ENCODE data around the gene CTLA4. TPM values are rescaled to one million over a fixed set of nuclear protein-coding genes. Genes with fewer than 3 reads are reported as not detected.
A peak's percentile ranks its signal among the peaks of the same experiment; 100 is the strongest.

The CTLA4 gene
- total RNA-seq, 1 experiment from 2014 or later: not detected

GRCh38 chr2:203861197-203861596, 6.4 kb upstream of the CTLA4 start:
- H3K9me3 Mint-ChIP-seq (ENCODE audit: unreplicated experiment): no peaks in the 10 kb centered on the region
- ChIA-PET CTCF (interaction anchor here (0.6 kb wide), 1 partner anchor 13 kb away, joined by 4 read pairs; no protein-coding TSS in a partner anchor), POLR2A (interaction anchor here (0.6 to 1.1 kb wide), 2 partner anchors 12 to 1249 kb away, joined by 3 read pairs; no protein-coding TSS in a partner anchor)
- no peak for DNase-seq (ENCODE audit: unreplicated experiment)
- no peak overlapping the region for H3K27ac Mint-ChIP-seq (ENCODE audit: low read depth, unreplicated experiment)
- no peak overlapping the region for H3K4me3 Mint-ChIP-seq (ENCODE audit: unreplicated experiment)
- H3K36me3 Mint-ChIP-seq (ENCODE audit: insufficient read depth, unreplicated experiment): no peaks in the 10 kb centered on the region
- H3K4me1 Mint-ChIP-seq (ENCODE audit: insufficient read depth, unreplicated experiment): no peaks in the 10 kb centered on the region
- TF ChIP-seq CTCF (IDR thresholded peaks at IDR 0.05; ENCODE audit: unreplicated experiment): no peak
- H3K27me3 Mint-ChIP-seq (ENCODE audit: insufficient read depth, unreplicated experiment): peaks cover 19% of the 10 kb centered on the region
- intact Hi-C loops (cut with micrococcal nuclease): no loop called here
- no TSS peak for BruUV-seq (replicated peaks)

GRCh38 chr2:203861607-203862006, 6.0 kb upstream of the CTLA4 start:
- BruUV-seq (replicated peaks): no TSS peak
- POLR2A ChIA-PET: interaction anchor here (0.6 to 1.1 kb wide), 2 partner anchors 12 to 1249 kb away, joined by 3 read pairs; no protein-coding TSS in a partner anchor
- CTCF ChIA-PET: interaction anchor here (0.6 kb wide), 2 partner anchors 14 to 48 kb away, joined by 3 to 4 read pairs; no protein-coding TSS in a partner anchor

DNA sequence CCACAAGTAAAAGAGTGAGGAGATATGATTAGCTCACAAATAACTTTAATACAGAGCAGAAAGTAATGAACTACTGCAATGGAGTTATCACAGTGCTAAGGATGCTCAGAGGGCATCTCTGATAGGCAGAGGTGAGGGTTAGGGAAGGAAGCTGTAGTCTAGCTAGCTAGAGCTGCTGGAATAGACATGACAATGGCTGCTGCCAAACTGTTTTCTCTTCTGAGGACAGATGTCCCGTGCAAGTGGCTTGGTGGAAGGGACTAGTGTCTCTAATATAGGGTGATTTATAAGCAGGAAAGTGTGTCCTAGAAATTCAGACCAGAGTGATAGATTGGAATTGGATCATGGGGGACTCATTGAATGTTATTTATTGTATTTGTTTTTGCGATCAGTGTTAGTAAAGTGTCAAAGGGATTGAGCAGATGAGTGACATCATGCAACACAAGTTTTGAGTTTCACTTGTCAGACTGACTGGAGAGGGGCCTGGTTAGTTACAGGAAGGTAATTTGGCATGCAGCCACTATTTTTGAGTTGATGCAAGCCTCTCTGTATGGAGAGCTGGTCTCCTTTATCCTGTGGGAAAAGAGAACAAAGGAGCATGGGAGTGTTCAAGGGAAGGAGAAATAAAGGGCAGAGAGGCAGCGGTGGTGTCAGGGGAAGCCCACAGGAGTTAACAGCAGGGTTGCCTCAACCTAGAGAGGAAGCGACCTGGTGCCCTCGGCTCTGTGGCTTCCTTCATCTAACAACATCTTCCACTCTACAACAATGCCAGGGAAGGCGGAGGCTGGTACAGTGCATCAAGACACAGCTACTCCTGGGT, 1.9 kb downstream of the CTLA4 start:
- BruUV-seq (replicated peaks): no TSS peak
- H3K9me3 Mint-ChIP-seq (ENCODE audit: unreplicated experiment): no peaks in the 10 kb centered on the region
- no peaks in the 10 kb centered on the region for H3K36me3 Mint-ChIP-seq (ENCODE audit: insufficient read depth, unreplicated experiment)
- TF ChIP-seq CTCF (IDR thresholded peaks at IDR 0.05; ENCODE audit: unreplicated experiment): no peak
- H3K27me3 Mint-ChIP-seq (ENCODE audit: insufficient read depth, unreplicated experiment): peaks cover 53% of the 10 kb centered on the region
- ChIA-PET POLR2A (no interaction called here), CTCF (interaction anchor here (0.5 to 0.8 kb wide), 4 partner anchors 40 to 412 kb away, joined by 3 to 4 read pairs (median 3); no protein-coding TSS in a partner anchor)
- DNase-seq (ENCODE audit: unreplicated experiment): peak; percentile 13
- intact Hi-C loops (cut with micrococcal nuclease): no loop called here
- no peaks in the 10 kb centered on the region for H3K4me1 Mint-ChIP-seq (ENCODE audit: insufficient read depth, unreplicated experiment)
- H3K27ac Mint-ChIP-seq (ENCODE audit: low read depth, unreplicated experiment): no peak overlapping the region
- H3K4me3 Mint-ChIP-seq (ENCODE audit: unreplicated experiment): no peak overlapping the region

More at GRCh38 chr2:203861607-203862006, 6.0 kb upstream of the CTLA4 start:
- H3K27ac Mint-ChIP-seq (ENCODE audit: low read depth, unreplicated experiment): no peak overlapping the region
- H3K4me3 Mint-ChIP-seq (ENCODE audit: unreplicated experiment): no peak overlapping the region
- no peaks in the 10 kb centered on the region for H3K36me3 Mint-ChIP-seq (ENCODE audit: insufficient read depth, unreplicated experiment)
- no peaks in the 10 kb centered on the region for H3K9me3 Mint-ChIP-seq (ENCODE audit: unreplicated experiment)
- H3K27me3 Mint-ChIP-seq (ENCODE audit: insufficient read depth, unreplicated experiment): peaks cover 23% of the 10 kb centered on the region
- intact Hi-C loops (cut with micrococcal nuclease): no loop called here
- TF ChIP-seq CTCF (IDR thresholded peaks at IDR 0.05; ENCODE audit: unreplicated experiment): no peak
- H3K4me1 Mint-ChIP-seq (ENCODE audit: insufficient read depth, unreplicated experiment): no peaks in the 10 kb centered on the region
- no peak for DNase-seq (ENCODE audit: unreplicated experiment)

- intact Hi-C loops (cut with micrococcal nuclease): no loop called here
- POLR2A ChIA-PET: no interaction called here
- DNase-seq (ENCODE audit: unreplicated experiment): no peak
- Mint-ChIP-seq H3K27ac (ENCODE audit: low read depth, unreplicated experiment) (no peak overlapping the region), H3K4me1 (ENCODE audit: insufficient read depth, unreplicated experiment) (no peaks in the 10 kb centered on the region), H3K36me3 (ENCODE audit: insufficient read depth, unreplicated experiment) (no peaks in the 10 kb centered on the region), H3K9me3 (ENCODE audit: unreplicated experiment) (no peaks in the 10 kb centered on the region), H3K27me3 (ENCODE audit: insufficient read depth, unreplicated experiment) (peaks cover 51% of the 10 kb centered on the region), H3K4me3 (ENCODE audit: unreplicated experiment) (no peak overlapping the region)
- CTCF ChIA-PET: interaction anchor here (0.6 kb wide), 2 partner anchors 38 to 1127 kb away, joined by 3 read pairs; no protein-coding TSS in a partner anchor
- no TSS peak for BruUV-seq (replicated peaks)
- no peak for TF ChIP-seq CTCF (IDR thresholded peaks at IDR 0.05; ENCODE audit: unreplicated experiment)
Observed at GRCh38 chr2:203870481-203870880, 2.9 kb downstream of the CTLA4 start.

All from MCF 10A (cell line).